ENCODE data around the gene ETV2. TPM values are rescaled to one million over a fixed set of nuclear protein-coding genes. Genes with fewer than 3 reads are reported as not detected.
"Not testable (repeated sequence)": the region's sequence is repeated elsewhere in the genome, so short reads cannot be mapped to it uniquely, and the experiment has no call there.

ETV2 gene
- total and polyA plus RNA-seq, 12 donors, result 0.38 to 5.3 (median 2.2) TPM; not detected in 2

GRCh38 chr19:35650581-35650980 is 9.0 kb downstream of the ETV2 start:
- no peaks in the 10 kb centered on the region for H3K9me3 ChIP-seq (replicated peaks in 1 of 3)
- TF ChIP-seq POLR2A (IDR thresholded peaks at IDR 0.05) (no peak), CTCF (IDR thresholded peaks at IDR 0.05) (no peak)
- intact Hi-C loops (cut with DNase I), result no loop called here
- peaks cover 14 to 21% of the 10 kb centered on the region in 2 donors for H3K4me1 ChIP-seq (replicated peaks in 1 of 2)
- no peak overlapping the region for H3K4me3 ChIP-seq
- WGBS, 4 donors, result 74 to 77% (median 76%) methylated on average over 9 of the region's 9 CpGs
- peaks cover 0 to 43% of the 10 kb centered on the region in 2 donors for H3K36me3 ChIP-seq (replicated peaks in 1 of 2)
- no peaks in the 10 kb centered on the region for H3K27me3 ChIP-seq
- no peak for DNase-seq
- no peak overlapping the region for H3K27ac ChIP-seq

- H3K9me3 ChIP-seq (replicated peaks in 1 of 3); H3K27ac ChIP-seq; H3K27me3 ChIP-seq; H3K4me3 ChIP-seq; DNase-seq; intact Hi-C loops (cut with DNase I); H3K4me1 ChIP-seq (replicated peaks in 1 of 2): not testable (repeated sequence)
- 95 to 97% (median 95%) methylated on average over 6 of the region's 6 CpGs for WGBS, 4 donors
- peaks cover 0 to 83% of the 10 kb centered on the region in 2 donors for H3K36me3 ChIP-seq (replicated peaks in 1 of 2)
These were observed 13.3 kb downstream of the ETV2 start for GRCh38 chr19:35654828-35655227.

DNA sequence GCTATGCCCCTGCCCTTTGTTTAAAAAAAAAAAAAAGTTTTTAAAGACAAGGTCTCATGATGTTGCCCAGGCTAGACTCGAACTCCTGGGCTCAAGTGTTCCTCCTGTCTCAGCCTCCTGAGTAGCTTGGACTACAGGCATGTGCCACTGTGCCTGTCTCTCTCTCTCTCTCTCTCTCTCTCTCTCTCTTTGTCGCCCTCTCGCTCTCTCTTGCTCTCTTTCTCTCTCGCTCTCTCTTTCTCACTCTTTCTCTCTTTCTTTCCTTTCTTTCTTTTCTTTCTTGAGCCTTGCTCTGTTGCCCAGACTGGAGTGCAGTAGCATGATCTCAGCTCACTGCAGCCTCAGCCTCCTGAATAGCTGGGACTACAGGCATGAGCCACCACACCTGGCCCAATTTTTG is 14.1 kb downstream of the ETV2 start:
- H3K36me3 ChIP-seq (replicated peaks in 1 of 2), result peaks cover 0 to 88% of the 10 kb centered on the region in 2 donors
- H3K4me1 ChIP-seq (replicated peaks in 1 of 2), result no peaks in the 10 kb centered on the region
- H3K27me3 ChIP-seq, result no peaks in the 10 kb centered on the region

DNA sequence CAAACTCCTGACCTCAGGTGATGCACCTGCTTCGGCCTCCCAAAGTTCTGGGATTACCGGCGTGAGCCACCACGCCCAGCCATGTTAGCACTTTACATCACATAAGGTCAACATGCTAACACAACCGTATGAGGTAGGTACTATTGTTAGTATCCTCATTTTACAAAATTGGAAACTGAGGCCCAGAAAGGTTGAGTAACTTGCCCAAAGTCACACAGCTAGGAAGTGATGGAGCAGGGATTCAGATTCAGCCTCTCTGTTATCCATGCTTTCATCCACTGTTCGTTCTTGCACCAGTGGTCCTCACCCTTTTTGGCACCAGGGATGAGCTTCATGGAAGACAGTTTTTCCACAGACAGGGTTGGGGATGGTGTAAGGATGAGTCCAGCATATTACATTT is 15.2 kb downstream of the ETV2 start:
- intact Hi-C loops (cut with DNase I), result no loop called here
- TF ChIP-seq CTCF (IDR thresholded peaks at IDR 0.05) (no peak), POLR2A (IDR thresholded peaks at IDR 0.05) (no peak)
- DNase-seq, result no peak
- Histone ChIP-seq H3K36me3 (replicated peaks in 1 of 2) (peaks cover 0 to 83% of the 10 kb centered on the region in 2 donors), H3K27me3 (no peaks in the 10 kb centered on the region), H3K4me3 (no peak overlapping the region), H3K4me1 (replicated peaks in 1 of 2) (no peaks in the 10 kb centered on the region), H3K9me3 (replicated peaks in 1 of 3) (no peaks in the 10 kb centered on the region), H3K27ac (no peak overlapping the region)
- WGBS, 4 donors, result 83 to 96% (median 94%) methylated on average over 3 to 6 of the region's 6 CpGs

More for the DNA sequence above, 14.1 kb downstream of the ETV2 start:
- Histone ChIP-seq H3K4me3 (no peak overlapping the region), H3K9me3 (replicated peaks in 1 of 3) (no peaks in the 10 kb centered on the region), H3K27ac (no peak overlapping the region)
- intact Hi-C loops (cut with DNase I), result no loop called here
- 88 to 96% (median 95%) methylated on average over 4 of the region's 4 CpGs for WGBS, 4 donors
- no peak for TF ChIP-seq POLR2A (IDR thresholded peaks at IDR 0.05)
- no peak for TF ChIP-seq CTCF (IDR thresholded peaks at IDR 0.05)
- DNase-seq, result no peak

DNA sequence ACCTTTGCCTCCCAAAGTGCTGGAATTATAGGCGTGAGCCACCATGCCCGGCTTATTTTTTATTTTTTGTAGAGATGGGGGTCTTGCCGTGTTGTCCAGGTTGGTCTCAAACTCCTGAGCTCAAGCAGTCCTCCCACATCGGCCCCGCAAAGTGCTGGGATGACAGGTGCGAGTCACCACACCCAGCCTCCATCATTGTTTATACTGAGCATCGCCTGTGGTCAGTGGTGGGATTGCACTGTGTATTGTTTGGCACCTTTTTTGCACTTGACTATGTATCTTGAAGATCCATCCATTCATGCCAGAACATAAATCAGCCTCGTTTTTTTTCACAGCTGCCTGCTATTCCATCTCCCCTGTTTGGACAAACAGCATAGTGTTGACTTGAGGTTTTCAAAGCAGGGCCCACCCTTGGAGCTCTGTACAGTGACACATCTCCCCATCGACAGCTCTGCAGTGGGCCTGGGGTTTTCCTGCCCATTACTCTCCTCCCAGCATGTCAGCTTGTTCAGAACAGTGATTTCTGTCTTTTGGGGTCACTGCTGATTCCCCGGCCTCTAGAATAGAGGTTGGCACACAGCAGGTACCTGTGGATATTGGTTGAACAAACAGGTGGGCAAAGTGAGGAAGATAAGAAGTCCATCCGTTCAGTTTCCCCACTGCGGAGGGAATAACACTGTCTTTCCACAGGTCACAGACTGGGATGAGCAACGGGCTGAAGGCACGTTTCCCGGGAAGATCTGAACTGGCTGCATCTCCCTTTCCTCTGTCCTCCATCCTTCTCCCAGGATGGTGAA is 16.6 kb downstream of the ETV2 start:
- Histone ChIP-seq H3K9me3 (replicated peaks in 1 of 3) (no peaks in the 10 kb centered on the region), H3K27ac (no peak overlapping the region), H3K4me3 (no peak overlapping the region), H3K4me1 (replicated peaks in 1 of 2) (no peaks in the 10 kb centered on the region), H3K27me3 (no peaks in the 10 kb centered on the region), H3K36me3 (replicated peaks in 1 of 2) (peaks cover 0 to 72% of the 10 kb centered on the region in 2 donors)
- intact Hi-C loops (cut with DNase I), result no loop called here
- no peak for DNase-seq
- no peak for TF ChIP-seq POLR2A (IDR thresholded peaks at IDR 0.05)
- peak in 1 of 6 experiments; percentile 11 for TF ChIP-seq CTCF (IDR thresholded peaks at IDR 0.05)
- WGBS, 4 donors, result 89 to 91% (median 90%) methylated on average over 15 of the region's 15 CpGs

All from adrenal gland (tissue), 12 donors.